OCI-LY7 (cell line): ENCODE results near the gene HDAC9.

Experiments
- EZH2phosphoT487 ChIP-seq: fragments of 200-600 bp; sonication (generic); IDR thresholded peaks from 2 replicates; pipeline ENCODE4 v1.6.1; 2018; ENCODE audit warnings: low read depth, borderline replicate concordance, mild to moderate bottlenecking, mixed run types, antibody characterized with exemption, low read length, moderate library complexity, mixed read lengths
- TF ChIP-seq, protein P1 (sequence below): fragments of 200-600 bp; sonication (generic); conservative IDR thresholded peaks from 2 replicates; pipeline ENCODE4 v1.5.1; 2014; ENCODE audit warnings: mild to moderate bottlenecking, antibody characterized with exemption, low read length, moderate library complexity, mixed read lengths

DNA sequence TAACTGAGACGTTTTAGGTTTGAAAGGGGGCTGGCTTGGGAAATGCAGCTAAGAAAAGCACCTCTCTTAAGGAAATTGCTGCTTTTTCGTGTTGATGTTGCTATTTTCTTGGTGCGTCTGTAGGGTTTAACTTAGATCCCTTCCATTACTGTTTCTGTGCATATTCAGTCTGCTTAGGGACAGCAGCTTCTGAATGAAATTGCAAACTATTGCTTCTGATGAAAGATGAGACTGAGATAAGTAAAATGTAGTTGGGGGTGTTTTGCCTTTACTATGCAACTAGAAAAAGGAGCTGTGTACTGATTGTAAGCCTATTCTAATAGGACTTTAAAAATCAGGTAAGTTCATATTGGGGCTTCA, 772 bp downstream of the HDAC9 start:
- TF ChIP-seq, protein P1, sequence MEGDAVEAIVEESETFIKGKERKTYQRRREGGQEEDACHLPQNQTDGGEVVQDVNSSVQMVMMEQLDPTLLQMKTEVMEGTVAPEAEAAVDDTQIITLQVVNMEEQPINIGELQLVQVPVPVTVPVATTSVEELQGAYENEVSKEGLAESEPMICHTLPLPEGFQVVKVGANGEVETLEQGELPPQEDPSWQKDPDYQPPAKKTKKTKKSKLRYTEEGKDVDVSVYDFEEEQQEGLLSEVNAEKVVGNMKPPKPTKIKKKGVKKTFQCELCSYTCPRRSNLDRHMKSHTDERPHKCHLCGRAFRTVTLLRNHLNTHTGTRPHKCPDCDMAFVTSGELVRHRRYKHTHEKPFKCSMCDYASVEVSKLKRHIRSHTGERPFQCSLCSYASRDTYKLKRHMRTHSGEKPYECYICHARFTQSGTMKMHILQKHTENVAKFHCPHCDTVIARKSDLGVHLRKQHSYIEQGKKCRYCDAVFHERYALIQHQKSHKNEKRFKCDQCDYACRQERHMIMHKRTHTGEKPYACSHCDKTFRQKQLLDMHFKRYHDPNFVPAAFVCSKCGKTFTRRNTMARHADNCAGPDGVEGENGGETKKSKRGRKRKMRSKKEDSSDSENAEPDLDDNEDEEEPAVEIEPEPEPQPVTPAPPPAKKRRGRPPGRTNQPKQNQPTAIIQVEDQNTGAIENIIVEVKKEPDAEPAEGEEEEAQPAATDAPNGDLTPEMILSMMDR: no peak
- TF ChIP-seq EZH2phosphoT487: no peak
